Activated CD8-positive, alpha-beta memory T cell treated with anti-CD3 and anti-CD28 coated beads, Interleukin-2, amount 50 U/mL, for 48 hours (primary cell): ENCODE results near the gene CYP3A5.
"Not testable (repeated sequence)": the region's sequence is repeated elsewhere in the genome, so short reads cannot be mapped to it uniquely, and the experiment has no call there.

Source experiments
- DNase-seq: peaks from one replicate; pipeline ENCODE4 v3.0.0-alpha.2; 2020

CYP3A5 gene

GRCh38 chr7:99685129-99685758, 5.4 kb upstream of the CYP3A5 start:
- DNase-seq: no peak

DNA sequence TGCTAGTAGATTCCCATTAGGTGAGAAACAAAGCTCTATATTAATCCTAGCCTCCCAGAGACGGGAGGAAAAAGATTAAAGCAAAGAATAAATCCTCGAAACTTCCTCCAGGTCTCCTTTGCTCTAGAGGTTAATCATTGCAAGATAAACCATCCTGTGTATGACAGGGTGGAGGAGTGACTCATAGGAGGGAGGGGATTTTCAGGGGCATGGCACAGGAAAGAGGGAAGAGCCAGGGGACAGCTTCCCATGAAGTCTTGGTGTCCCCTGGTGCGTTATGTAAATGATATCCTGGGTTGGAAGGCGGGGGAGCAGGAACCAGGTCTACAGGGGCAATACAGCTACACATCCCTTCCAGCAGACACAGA, 780 bp downstream of the CYP3A5 start:
- no peak for DNase-seq

- no peak for DNase-seq
These were observed 2.1 kb downstream of the CYP3A5 start for GRCh38 chr7:99677648-99678045.

DNA sequence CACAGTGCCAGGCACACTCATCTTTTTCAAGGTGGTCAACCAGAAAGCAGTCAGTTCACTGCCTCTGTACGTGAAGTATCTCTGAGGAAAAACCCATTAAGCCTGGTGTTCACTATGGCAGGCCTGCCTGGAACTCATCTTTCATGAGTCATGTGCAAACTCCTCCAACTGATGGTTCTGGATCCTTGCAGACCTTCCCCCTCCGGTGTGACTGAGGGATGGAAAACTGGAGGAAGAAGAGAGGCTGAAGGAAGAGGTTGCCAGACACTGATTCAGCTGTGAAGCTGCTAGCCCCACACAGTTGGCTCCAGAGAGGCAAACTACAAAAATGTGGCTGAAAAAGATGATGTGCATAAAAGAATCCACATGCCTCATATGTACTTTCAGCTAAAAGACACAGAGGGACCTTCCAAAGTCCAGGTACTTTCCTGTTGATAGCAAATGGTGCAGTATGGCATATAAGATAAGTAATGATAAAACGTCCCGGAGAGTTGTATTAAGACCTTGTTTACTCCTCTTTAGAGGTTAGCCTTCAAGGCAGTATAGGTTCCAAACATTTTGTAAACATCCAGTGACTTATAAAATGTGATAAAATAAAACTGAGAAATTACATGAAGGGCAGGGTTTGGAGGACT, 2.7 kb downstream of the CYP3A5 start:
- DNase-seq: no peak

- no peak for DNase-seq
These were observed 4.6 kb downstream of the CYP3A5 start for GRCh38 chr7:99674995-99675742.

DNA sequence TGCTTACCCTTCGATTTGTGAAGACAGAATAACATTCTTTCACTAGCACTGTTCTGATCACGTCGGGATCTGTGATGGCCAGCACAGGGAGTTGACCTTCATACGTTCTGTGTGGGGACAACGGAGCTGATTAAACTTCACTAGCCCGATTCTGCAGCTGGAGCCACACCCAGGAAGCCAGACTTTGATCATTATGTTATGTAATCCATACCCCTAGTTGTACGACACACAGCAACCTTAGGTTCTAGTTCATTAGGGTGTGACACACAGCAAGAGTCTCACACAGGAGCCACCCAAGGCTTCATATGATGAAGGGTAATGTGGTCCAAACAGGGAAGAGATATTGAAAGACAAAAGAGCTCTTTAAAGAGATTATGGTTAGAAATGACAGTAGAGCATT, 7.2 kb downstream of the CYP3A5 start:
- DNase-seq: no peak

DNA sequence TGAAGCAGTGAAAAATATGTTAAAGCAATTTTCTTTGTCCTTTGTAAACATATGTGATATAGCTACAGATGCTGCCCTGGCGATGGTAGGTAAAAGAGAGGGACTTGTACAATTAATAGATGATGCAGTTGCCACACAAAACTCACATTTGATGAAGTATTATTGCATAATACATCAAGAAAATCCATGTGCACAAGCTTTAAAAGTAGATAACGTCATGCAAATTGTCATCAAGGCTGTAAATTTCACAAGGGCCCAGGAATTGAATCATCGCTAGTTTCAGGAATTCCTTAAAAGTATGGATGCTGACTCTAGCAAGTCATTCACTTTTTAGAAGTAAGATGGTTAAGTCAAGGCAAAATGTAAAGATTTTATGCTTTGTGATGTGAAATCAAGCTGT, 10.0 kb downstream of the CYP3A5 start:
- DNase-seq: no peak

GRCh38 chr7:99668541-99668940, 11.3 kb downstream of the CYP3A5 start:
- no peak for DNase-seq

DNA sequence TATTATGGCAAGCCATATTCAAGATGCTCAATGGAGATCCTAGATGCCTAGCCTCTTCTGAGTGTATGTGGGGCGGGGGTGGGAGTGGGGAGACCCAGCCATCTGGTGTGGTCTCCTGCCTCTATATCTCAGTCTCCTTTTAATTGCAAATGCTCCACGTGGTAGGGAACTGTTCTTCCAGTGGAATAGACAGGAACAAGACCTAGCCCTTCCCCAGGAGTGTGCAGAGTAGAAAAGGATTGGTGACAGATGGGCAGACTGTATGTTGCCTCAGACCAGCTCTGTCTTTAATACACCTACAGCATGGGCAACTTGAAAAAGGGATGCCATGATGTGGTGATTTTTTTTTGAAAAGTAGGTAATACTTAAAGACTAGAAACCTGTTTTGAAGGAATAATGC, 12.6 kb downstream of the CYP3A5 start:
- no peak for DNase-seq

DNA sequence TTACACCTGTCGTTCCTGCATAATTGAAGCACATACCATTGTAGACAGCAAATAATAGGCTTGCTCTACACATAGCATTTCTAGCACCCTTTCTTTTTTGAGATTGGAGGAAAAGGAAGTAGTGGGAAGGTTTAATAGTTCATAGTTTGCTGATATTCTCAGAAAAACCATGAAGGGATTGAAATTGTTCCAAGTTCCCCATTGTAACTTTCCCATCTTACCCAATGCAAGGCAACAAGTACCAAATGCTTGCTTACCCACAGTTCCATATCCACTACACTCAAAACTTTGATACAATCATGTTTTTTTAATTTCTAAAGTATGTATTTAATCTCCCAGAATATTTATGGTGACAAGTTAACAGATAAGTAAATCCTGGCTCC, 13.8 kb downstream of the CYP3A5 start:
- DNase-seq: no peak

DNA sequence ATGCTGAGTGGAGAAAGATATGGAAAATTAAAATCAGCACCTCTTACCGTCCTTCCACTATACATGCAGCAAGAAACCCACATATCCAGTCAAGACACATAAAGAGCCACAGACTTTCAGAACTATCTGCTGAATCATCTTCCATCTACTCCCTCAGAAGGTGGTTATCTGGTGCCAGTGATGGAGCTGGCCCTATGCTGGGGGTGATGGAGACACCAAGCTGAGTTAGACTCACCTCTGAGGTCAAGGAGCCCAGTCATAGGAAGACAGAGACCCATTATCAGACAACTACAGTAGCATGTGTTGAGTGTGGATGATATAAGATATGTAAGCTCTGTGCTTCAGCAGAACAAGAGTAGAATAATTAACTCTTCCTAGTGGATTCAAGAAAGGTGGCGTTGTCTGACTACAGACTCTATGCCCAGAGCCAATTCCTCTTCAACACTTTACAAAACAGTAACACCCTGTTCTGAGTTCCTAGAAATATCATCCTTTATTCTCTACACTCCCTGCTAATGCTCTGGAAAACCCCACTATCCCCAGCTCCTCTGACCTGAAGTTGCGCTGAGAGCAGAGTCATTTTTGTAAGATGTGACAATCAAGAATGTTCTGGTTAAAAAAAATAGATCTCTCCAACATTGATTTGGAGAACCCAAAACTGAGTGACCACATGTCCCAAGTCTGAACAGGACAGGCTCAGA, 14.3 kb downstream of the CYP3A5 start:
- no peak for DNase-seq

DNA sequence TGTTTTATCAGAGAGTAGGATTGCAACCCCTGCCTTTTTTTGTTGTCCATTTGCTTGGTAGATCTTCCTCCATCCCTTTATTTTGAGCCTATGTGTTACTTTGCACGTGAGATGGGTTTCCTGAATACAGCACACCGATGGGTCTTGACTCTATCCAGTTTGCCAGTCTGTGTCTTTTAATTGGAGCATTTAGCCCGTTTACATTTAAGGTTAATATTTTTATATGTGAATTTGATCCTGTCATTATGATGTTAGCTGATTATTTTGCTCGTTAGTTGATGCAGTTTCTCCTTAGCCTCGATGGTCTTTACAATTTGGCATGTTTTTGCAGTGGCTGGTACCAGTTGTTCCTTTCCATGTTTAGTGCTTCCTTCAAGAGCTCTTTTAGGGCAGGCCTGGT, 21.9 kb downstream of the CYP3A5 start:
- not testable (repeated sequence) for DNase-seq

GRCh38 chr7:99654626-99655025, 25.2 kb downstream of the CYP3A5 start:
- DNase-seq: not testable (repeated sequence)

GRCh38 chr7:99653754-99654153, 26.0 kb downstream of the CYP3A5 start:
- no peak for DNase-seq

GRCh38 chr7:99653269-99653668, 26.5 kb downstream of the CYP3A5 start:
- DNase-seq: not testable (repeated sequence)

- DNase-seq: no peak
These were observed 27.1 kb downstream of the CYP3A5 start for GRCh38 chr7:99652671-99653070.

DNA sequence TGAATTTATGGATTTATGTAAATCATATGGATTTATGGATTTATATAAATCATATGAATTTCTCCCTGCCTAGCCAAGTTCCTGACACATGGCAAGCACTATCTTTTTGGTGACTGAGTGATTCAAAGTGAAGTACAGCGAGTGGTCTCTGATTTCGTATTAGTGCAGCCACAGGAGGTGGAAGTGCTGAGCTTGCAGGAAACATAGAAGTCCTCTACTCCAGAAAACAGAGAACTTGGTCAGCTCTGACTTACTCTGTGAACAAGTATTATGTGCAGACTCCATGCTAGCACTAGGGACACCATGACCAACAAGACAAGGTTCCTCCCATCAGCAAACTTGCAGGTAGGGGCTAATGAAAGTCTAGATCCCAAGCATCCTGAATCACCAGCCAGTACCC, 28.5 kb downstream of the CYP3A5 start:
- no peak for DNase-seq

DNA sequence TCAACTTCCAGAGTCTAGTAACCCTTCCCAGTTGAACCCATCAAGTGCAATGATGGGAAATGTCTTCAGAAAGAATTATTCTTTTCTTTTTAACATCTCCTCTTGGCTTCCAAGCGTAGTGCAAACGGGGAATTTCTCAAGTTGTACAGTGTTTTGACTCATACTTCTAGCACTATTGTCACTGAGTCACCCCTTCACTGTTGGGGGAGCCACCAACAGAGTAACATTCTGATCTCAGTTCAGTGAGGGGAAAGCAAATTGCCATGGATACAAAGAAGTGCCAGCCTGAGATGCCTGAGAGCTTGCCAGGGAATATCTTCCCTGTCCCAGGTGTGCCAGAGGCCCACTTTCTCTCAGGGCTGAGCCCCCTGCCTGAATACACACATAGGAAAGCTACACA, 31.0 kb downstream of the CYP3A5 start:
- DNase-seq: no peak

- DNase-seq: no peak
These were observed 34.2 kb downstream of the CYP3A5 start for GRCh38 chr7:99645590-99645989.

DNA sequence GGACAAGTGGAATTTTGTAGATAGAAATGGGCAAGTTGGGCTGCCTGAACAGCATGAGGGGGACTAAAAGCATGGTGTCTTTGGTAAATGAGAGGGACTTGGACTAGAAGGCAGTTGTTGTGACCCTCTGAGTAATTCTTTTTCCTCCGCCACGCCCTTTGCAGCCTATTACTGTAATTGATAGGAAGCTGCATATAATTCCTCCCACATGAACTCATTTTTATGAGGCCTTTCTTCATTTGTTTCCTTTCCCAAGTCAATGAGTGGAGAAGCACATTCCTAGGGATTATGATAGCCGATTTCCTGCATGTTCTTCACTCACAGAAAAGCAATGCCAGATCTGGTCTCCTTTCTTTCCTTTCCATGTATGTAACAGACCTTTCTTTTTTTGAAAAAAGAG, 35.4 kb downstream of the CYP3A5 start:
- no peak for DNase-seq

- DNase-seq: no peak
These were observed 36.3 kb downstream of the CYP3A5 start for GRCh38 chr7:99643464-99643863.

DNA sequence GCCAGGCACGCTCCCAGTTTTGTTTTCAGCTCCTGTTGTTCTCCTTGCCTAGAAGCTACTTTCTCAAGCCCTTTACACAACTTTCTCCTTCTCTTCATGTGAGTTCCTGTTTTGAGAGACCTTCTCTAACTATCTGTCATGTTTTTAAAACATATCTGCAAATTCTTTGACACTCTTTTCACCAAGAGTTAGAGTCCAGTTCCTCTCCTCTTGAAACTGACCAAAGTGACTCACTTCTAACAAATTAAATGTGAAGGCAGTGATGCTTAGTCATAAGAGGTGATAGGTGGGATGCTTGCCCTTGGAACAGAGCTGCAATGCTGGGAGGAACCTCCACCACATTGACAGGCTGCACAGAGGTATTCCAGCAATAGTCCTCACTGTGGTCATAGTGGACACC, 37.8 kb downstream of the CYP3A5 start:
- DNase-seq: no peak

- DNase-seq: no peak
These were observed 40.5 kb downstream of the CYP3A5 start for GRCh38 chr7:99639267-99639666.

- DNase-seq: no peak
These were observed 41.1 kb downstream of the CYP3A5 start for GRCh38 chr7:99638731-99639130.
